PC-3 (cell line): ENCODE data around the gene SLC17A5. TPM values are rescaled to one million over a fixed set of nuclear protein-coding genes. Genes with fewer than 3 reads are reported as not detected.

Experiments used
- ATAC-seq: fragments of 200-7000 bp; cut with Tn5 transposase; 2 replicates; pipeline ENCODE4 v1.9.1; 2020; ENCODE audit warnings: mild to moderate bottlenecking, moderate library complexity
- BruUV-seq: library from RNA; stranded (reverse); fragments of 400-500 nt; replicated peaks from 2 replicates; lab custom pipeline; 2021; lab: Mats Ljungman, UMichigan
- CTCF ChIA-PET: fragments of 300-600 bp; sonication (Branson Sonifier 250); formaldehyde crosslinking; loops from one replicate; lab custom pipeline; 2022; ENCODE audit warnings: antibody characterized with exemption; lab: Charles Lee
- POLR2A ChIA-PET: fragments of 300-600 bp; sonication (Branson Sonifier 250); formaldehyde crosslinking; loops from one replicate; lab custom pipeline; 2022; ENCODE audit warnings: antibody characterized with exemption; ENCODE audit not compliant: unreplicated experiment; lab: Charles Lee
- DNase-seq: peaks from one replicate; pipeline ENCODE4 v3.0.0-alpha.2; 2015
- H2AFZ ChIP-seq: fragments of 300-600 bp; sonication (generic); 2 replicates; pipeline ENCODE4 v1.6.0; 2016; ENCODE audit warnings: antibody characterized with exemption, low read length
- H3F3A ChIP-seq: fragments of 300-600 bp; sonication (generic); one replicate; pipeline ENCODE4 v1.6.0; 2017; ENCODE audit warnings: antibody characterized with exemption, low read length, control low read depth, mild to moderate bottlenecking; ENCODE audit not compliant: unreplicated experiment
- H3K27ac ChIP-seq: fragments of 300-600 bp; sonication (generic); 2 replicates; pipeline ENCODE4 v1.5.1; 2016; ENCODE audit warnings: mild to moderate bottlenecking, low read length
- H3K27me3 ChIP-seq: fragments of 300-600 bp; sonication (generic); 2 replicates; pipeline ENCODE4 v1.6.1; 2016; ENCODE audit warnings: low read length, mixed read lengths
- H3K36me3 ChIP-seq: fragments of 300-600 bp; sonication (generic); 2 replicates; pipeline ENCODE4 v1.6.1; 2016; ENCODE audit warnings: low read depth, mixed run types, low read length, mixed read lengths
- H3K4me1 ChIP-seq: fragments of 300-600 bp; sonication (generic); 2 replicates; pipeline ENCODE4 v1.5.1; 2016; ENCODE audit warnings: low read length; ENCODE audit not compliant: insufficient read depth
- H3K4me2 ChIP-seq: fragments of 300-600 bp; sonication (generic); 2 replicates; pipeline ENCODE4 v1.6.0; 2016; ENCODE audit warnings: low read length
- H3K4me3 ChIP-seq: fragments of 300-600 bp; sonication (generic); 2 replicates; pipeline ENCODE4 v1.5.1; 2016; ENCODE audit warnings: mild to moderate bottlenecking, low read length, mixed read lengths
- H3K79me2 ChIP-seq: fragments of 300-600 bp; sonication (generic); 2 replicates; pipeline ENCODE4 v1.6.1; 2017; ENCODE audit warnings: low read length, mixed read lengths
- H3K9ac ChIP-seq: fragments of 300-600 bp; sonication (generic); 2 replicates; pipeline ENCODE4 v1.6.0; 2016; ENCODE audit warnings: mild to moderate bottlenecking, low read length
- H3K9me2 ChIP-seq: fragments of 300-600 bp; sonication (generic); replicated peaks from 2 replicates; pipeline ENCODE4 v1.6.1; 2016; ENCODE audit warnings: mixed run types, low read length, mixed read lengths
- H3K9me3 ChIP-seq: fragments of 300-600 bp; sonication (generic); 2 replicates; pipeline ENCODE4 v1.6.1; 2016; ENCODE audit warnings: low read length, mixed read lengths
- H4K20me1 ChIP-seq: fragments of 300-600 bp; sonication (generic); 2 replicates; pipeline ENCODE4 v1.6.1; 2016; ENCODE audit warnings: low read length, mixed read lengths
- EZH2 ChIP-seq: fragments of 300-600 bp; sonication (generic); IDR thresholded peaks from one replicate; pipeline ENCODE4 v1.6.1; 2017; ENCODE audit warnings: antibody characterized with exemption, mild to moderate bottlenecking, low read length; ENCODE audit not compliant: unreplicated experiment
- EZH2phosphoT487 ChIP-seq: fragments of 300-600 bp; sonication (generic); IDR thresholded peaks from 2 replicates; pipeline ENCODE4 v1.6.1; 2018; ENCODE audit warnings: mild to moderate bottlenecking, antibody characterized with exemption, low read length, borderline replicate concordance
- intact Hi-C: fragments of 100-400 bp; cut with micrococcal nuclease; formaldehyde crosslinking; loops from 2 replicates; pipeline ENCODE4 v1.9.0; 2023
- total RNA-seq: library from RNA; depleted of rRNA; stranded (reverse); fragments of >200 nt; gene quantifications from 2 replicates; pipeline ENCODE4 v1.2.3, GENCODE V29; 2014
- TF ChIP-seq, protein P1 (sequence below): fragments of 300-600 bp; sonication (generic); conservative IDR thresholded peaks from 2 replicates; pipeline ENCODE4 v1.5.1; 2017; ENCODE audit warnings: antibody characterized with exemption, low read depth, mild to moderate bottlenecking, low read length

SLC17A5 gene
- total RNA-seq, 1 experiment from 2014 or later = 5.2 TPM

GRCh38 chr6:73664701-73665100 is 10.9 kb upstream of the SLC17A5 start:
- no peak for ATAC-seq
- CTCF ChIA-PET = no interaction called here
- H3K27ac ChIP-seq = no peak overlapping the region

GRCh38 chr6:73657201-73657600 is 3.4 kb upstream of the SLC17A5 start:
- H3K4me1 ChIP-seq = peaks cover 25% of the 10 kb centered on the region
- H3K27me3 ChIP-seq = no peaks in the 10 kb centered on the region
- POLR2A ChIA-PET = interaction anchor here (0.7 kb wide), 1 partner anchor 15 kb away, joined by 4 read pairs; no protein-coding TSS in a partner anchor
- CTCF ChIA-PET = no interaction called here
- H3K79me2 ChIP-seq = peaks cover 9% of the 10 kb centered on the region; the same call in 1 of the 2 replicates
- no peak overlapping the region for H3K9ac ChIP-seq
- no peak for TF ChIP-seq EZH2
- no peak for TF ChIP-seq EZH2phosphoT487
- TF ChIP-seq, protein P1, sequence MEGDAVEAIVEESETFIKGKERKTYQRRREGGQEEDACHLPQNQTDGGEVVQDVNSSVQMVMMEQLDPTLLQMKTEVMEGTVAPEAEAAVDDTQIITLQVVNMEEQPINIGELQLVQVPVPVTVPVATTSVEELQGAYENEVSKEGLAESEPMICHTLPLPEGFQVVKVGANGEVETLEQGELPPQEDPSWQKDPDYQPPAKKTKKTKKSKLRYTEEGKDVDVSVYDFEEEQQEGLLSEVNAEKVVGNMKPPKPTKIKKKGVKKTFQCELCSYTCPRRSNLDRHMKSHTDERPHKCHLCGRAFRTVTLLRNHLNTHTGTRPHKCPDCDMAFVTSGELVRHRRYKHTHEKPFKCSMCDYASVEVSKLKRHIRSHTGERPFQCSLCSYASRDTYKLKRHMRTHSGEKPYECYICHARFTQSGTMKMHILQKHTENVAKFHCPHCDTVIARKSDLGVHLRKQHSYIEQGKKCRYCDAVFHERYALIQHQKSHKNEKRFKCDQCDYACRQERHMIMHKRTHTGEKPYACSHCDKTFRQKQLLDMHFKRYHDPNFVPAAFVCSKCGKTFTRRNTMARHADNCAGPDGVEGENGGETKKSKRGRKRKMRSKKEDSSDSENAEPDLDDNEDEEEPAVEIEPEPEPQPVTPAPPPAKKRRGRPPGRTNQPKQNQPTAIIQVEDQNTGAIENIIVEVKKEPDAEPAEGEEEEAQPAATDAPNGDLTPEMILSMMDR = no peak
- no peaks in the 10 kb centered on the region for H3K9me2 ChIP-seq
- H3K4me2 ChIP-seq = peak overlapping the region; percentile 61
- H3K9me3 ChIP-seq = no peaks in the 10 kb centered on the region
- no peak for ATAC-seq
- DNase-seq = peak; percentile 14
- intact Hi-C loops = no loop called here
- H3K27ac ChIP-seq = peak overlapping the region; percentile 76
- no TSS peak for BruUV-seq
- peaks cover 7% of the 10 kb centered on the region for H3F3A ChIP-seq
- no peaks in the 10 kb centered on the region for H3K36me3 ChIP-seq
- H3K4me3 ChIP-seq = 0 out of 2 replicates have a peak overlapping the region, but pooled peaks have one; percentile 4
- no peaks in the 10 kb centered on the region for H4K20me1 ChIP-seq
- H2AFZ ChIP-seq = 0 out of 2 replicates have a peak overlapping the region, but pooled peaks have one; percentile 30

More at GRCh38 chr6:73664701-73665100, 10.9 kb upstream of the SLC17A5 start:
- Histone ChIP-seq H3K9ac (no peak overlapping the region), H4K20me1 (no peaks in the 10 kb centered on the region), H3K9me3 (no peaks in the 10 kb centered on the region), H3K27me3 (no peaks in the 10 kb centered on the region), H3K79me2 (no peaks in the 10 kb centered on the region), H3F3A (no peaks in the 10 kb centered on the region), H3K4me2 (no peak overlapping the region), H3K9me2 (no peaks in the 10 kb centered on the region), H3K4me1 (peaks cover 13% of the 10 kb centered on the region), H2AFZ (no peak overlapping the region), H3K4me3 (no peak overlapping the region), H3K36me3 (no peaks in the 10 kb centered on the region)
- intact Hi-C loops = no loop called here
- DNase-seq = no peak
- TF ChIP-seq EZH2 = no peak
- TF ChIP-seq, protein P1 = no peak
- POLR2A ChIA-PET = interaction anchor here (0.7 kb wide), 1 partner anchor 11 kb away, joined by 6 read pairs; the partner anchor contains the start of gene SLC17A5
- no TSS peak for BruUV-seq

- ChIA-PET CTCF (no interaction called here), POLR2A (interaction anchor here (0.7 kb wide), 1 partner anchor 16 kb away, joined by 4 read pairs; no protein-coding TSS in a partner anchor)
- H3K4me1 ChIP-seq = peaks cover 28% of the 10 kb centered on the region
- no peaks in the 10 kb centered on the region for H3K9me3 ChIP-seq
- TF ChIP-seq EZH2phosphoT487 (no peak), EZH2 (no peak)
- TF ChIP-seq, protein P1 = no peak
- H3K36me3 ChIP-seq = no peaks in the 10 kb centered on the region
- no peaks in the 10 kb centered on the region for H3K27me3 ChIP-seq
- H2AFZ ChIP-seq = no peak overlapping the region
- ATAC-seq = peak; percentile 8
- no peaks in the 10 kb centered on the region for H3K9me2 ChIP-seq
- H3K4me3 ChIP-seq = 0 out of 2 replicates have a peak overlapping the region, but pooled peaks have one; percentile 4
- H3F3A ChIP-seq = peaks cover 7% of the 10 kb centered on the region
- H3K27ac ChIP-seq = peak overlapping the region; percentile 76
- BruUV-seq = no TSS peak
- H3K9ac ChIP-seq = no peak overlapping the region
- H3K79me2 ChIP-seq = peaks cover 14% of the 10 kb centered on the region; the same call in 1 of the 2 replicates
- H4K20me1 ChIP-seq = no peaks in the 10 kb centered on the region
- H3K4me2 ChIP-seq = peak overlapping the region; percentile 61; the same call in 1 of the 2 replicates
- intact Hi-C loops = no loop called here
- DNase-seq = peak; percentile 71
Measured at GRCh38 chr6:73656531-73657145, 2.8 kb upstream of the SLC17A5 start.
